DMS114 treated with DMSO at 0.1 percent for 48 hours (cell line): ENCODE results near the gene MAST1.
"Not testable (repeated sequence)": the region's sequence is repeated elsewhere in the genome, so short reads cannot be mapped to it uniquely, and the experiment has no call there.

Source experiments
- DNase-seq: peaks from one replicate; lab custom pipeline; 2025; ENCODE audit not compliant: unreplicated experiment; lab: John Stamatoyannopoulos, UW

The MAST1 gene

GRCh38 chr19:12800923-12801465 is 37.3 kb upstream of the MAST1 start:
- DNase-seq, result no peak

GRCh38 chr19:12801466-12802266 is 36.6 kb upstream of the MAST1 start, which contains the start of the genes PRDX2 and THSD8:
Gene PRDX2 (minus strand): TSS chr19:12801800. CDS start chr19:12801261, 539 bp downstream.
Gene THSD8 (plus strand): TSS chr19:12802069. CDS start chr19:12802072, 3 bp downstream.
- no peak for DNase-seq

- no peak for DNase-seq
These were observed 35.8 kb upstream of the MAST1 start for GRCh38 chr19:12802267-12803106.

GRCh38 chr19:12804051-12804450 is 34.3 kb upstream of the MAST1 start:
- DNase-seq, result no peak

- DNase-seq, result peak; percentile 57
These were observed 31.9 kb upstream of the MAST1 start, which contains the start of gene RNASEH2A for GRCh38 chr19:12806242-12807081. Gene RNASEH2A (plus strand): TSS chr19:12806584. CDS start chr19:12806674, 90 bp downstream.

GRCh38 chr19:12815088-12815487 is 23.2 kb upstream of the MAST1 start:
- DNase-seq, result no peak

- not testable (repeated sequence) for DNase-seq
These were observed 21.1 kb upstream of the MAST1 start for GRCh38 chr19:12817188-12817587.

- not testable (repeated sequence) for DNase-seq
These were observed 20.5 kb upstream of the MAST1 start for GRCh38 chr19:12817810-12818209.

- DNase-seq, result no peak
These were observed 16.6 kb upstream of the MAST1 start for GRCh38 chr19:12821761-12822160.

- no peak for DNase-seq
These were observed 12.8 kb upstream of the MAST1 start for GRCh38 chr19:12825254-12826131.

GRCh38 chr19:12828494-12828893 is 9.8 kb upstream of the MAST1 start:
- no peak for DNase-seq

- DNase-seq, result no peak
These were observed 4.9 kb upstream of the MAST1 start for GRCh38 chr19:12833418-12833737.

GRCh38 chr19:12833738-12834565 is 4.4 kb upstream of the MAST1 start:
- no peak for DNase-seq

- DNase-seq, result peak; percentile 15
These were observed 3.8 kb upstream of the MAST1 start, which contains the start of gene RTBDN for GRCh38 chr19:12834566-12834943. Gene RTBDN (minus strand): TSS chr19:12834579. CDS start chr19:12829979, 4,600 bp downstream.

GRCh38 chr19:12834976-12835757 is 3.1 kb upstream of the MAST1 start:
- DNase-seq, result peak; percentile 43

- DNase-seq, result no peak
These were observed 1.8 kb upstream of the MAST1 start for GRCh38 chr19:12836529-12836863.

GRCh38 chr19:12837225-12837624 is 1.1 kb upstream of the MAST1 start:
- DNase-seq, result no peak
